H1 (cell line): ENCODE results near the gene PARP15. TPM values are rescaled to one million over a fixed set of nuclear protein-coding genes. Genes with fewer than 3 reads are reported as not detected.

Experiments
- CTCF ChIA-PET: fragments of 300-600 bp; sonication (Branson Sonifier 250); formaldehyde crosslinking; loops from one replicate; lab custom pipeline; 2021; ENCODE audit not compliant: partially characterized antibody; lab: Charles Lee
- POLR2A ChIA-PET: fragments of 300-600 bp; sonication (Branson Sonifier 250); formaldehyde crosslinking; loops from one replicate; lab custom pipeline; 2021; ENCODE audit warnings: inconsistent platforms; ENCODE audit not compliant: partially characterized antibody; lab: Charles Lee
- DNase-seq, 2 experiments: peaks; one replicate each; pipeline versions ENCODE4 v3.0.0 to v3.0.0-alpha.2; 2010 to 2022; ENCODE audit warnings: low spot score in 2 of 2, low read depth in 1 of 2, mixed read lengths in 1 of 2
- FAIRE-seq: peaks from 2 replicates; lab custom pipeline; 2011; peaks lifted over from hg19 to GRCh38; lab: Jason Lieb, UNC
- H2AFZ ChIP-seq: 2 replicates; pipeline ENCODE4 v1.8.1; 2012; ENCODE audit warnings: low read length, inconsistent platforms
- H2AK5ac ChIP-seq: 2 replicates; pipeline ENCODE4 v1.6.1; 2013; ENCODE audit warnings: low read depth, low read length
- H2BK120ac ChIP-seq: replicated peaks from 2 replicates; pipeline ENCODE3; 2013; ENCODE audit warnings: low read depth, low read length, inconsistent platforms
- H2BK12ac ChIP-seq: 2 replicates; pipeline ENCODE4 v1.6.1; 2013; ENCODE audit warnings: low read depth, low read length
- H2BK15ac ChIP-seq: 2 replicates; pipeline ENCODE4 v1.6.1; 2013; ENCODE audit warnings: low read length
- H2BK20ac ChIP-seq: 2 replicates; pipeline ENCODE4 v1.6.1; 2013; ENCODE audit warnings: low read length
- H2BK5ac ChIP-seq: 2 replicates; pipeline ENCODE4 v1.6.1; 2013; ENCODE audit warnings: low read depth, low read length
- H3K14ac ChIP-seq: 2 replicates; pipeline ENCODE4 v1.6.1; 2013; ENCODE audit warnings: inconsistent platforms; ENCODE audit not compliant: insufficient read length
- H3K18ac ChIP-seq: 2 replicates; pipeline ENCODE4 v1.6.1; 2013; ENCODE audit warnings: low read length; ENCODE audit errors: extremely low read depth
- H3K23ac ChIP-seq: 2 replicates; pipeline ENCODE4 v1.6.1; 2013; ENCODE audit warnings: inconsistent platforms; ENCODE audit not compliant: insufficient read length
- H3K23me2 ChIP-seq: 2 replicates; pipeline ENCODE4 v1.6.1; 2013; ENCODE audit warnings: low read depth, low read length
- H3K27ac ChIP-seq: 2 replicates; pipeline ENCODE4 v1.6.1; 2011; ENCODE audit warnings: low read depth, low read length, inconsistent platforms
- H3K27me3 ChIP-seq, 4 experiments: replicated peaks in 1 of 4; 1 replicate in 1 of 4; 2 replicates in 3 of 4; pipeline versions ENCODE4 v1.6.1 to v1.8.1; 2011 to 2013; ENCODE audit warnings: low read length in 3 of 4, mild to moderate bottlenecking in 3 of 4, inconsistent platforms in 2 of 4, mixed read lengths in 2 of 4, moderate library complexity in 1 of 4; ENCODE audit not compliant: control insufficient read depth in 3 of 4, insufficient read depth in 3 of 4; ENCODE audit errors: extremely low read depth in 1 of 4
- H3K36me3 ChIP-seq, 4 experiments: 2 replicates each; pipeline versions ENCODE4 v1.6.1 to v1.8.1; 2011 to 2013; ENCODE audit warnings: mild to moderate bottlenecking in 4 of 4, low read length in 3 of 4, moderate library complexity in 2 of 4, control low read depth in 1 of 4, inconsistent platforms in 1 of 4; ENCODE audit not compliant: insufficient read depth in 4 of 4, control insufficient read depth in 2 of 4
- H3K4ac ChIP-seq: replicated peaks from 2 replicates; pipeline ENCODE3; 2013; ENCODE audit warnings: low read length, low read depth, mixed read lengths, inconsistent platforms; ENCODE audit not compliant: insufficient read length
- H3K4me1 ChIP-seq, 4 experiments: replicated peaks in 1 of 4; 1 replicate in 1 of 4; 2 replicates in 3 of 4; pipeline versions ENCODE4 v1.6.1 to v1.8.1; 2011 to 2013; ENCODE audit warnings: low read length in 3 of 4, inconsistent platforms in 2 of 4, mixed read lengths in 1 of 4; ENCODE audit not compliant: insufficient read depth in 4 of 4, control insufficient read depth in 3 of 4
- H3K4me2 ChIP-seq, 2 experiments: 2 replicates each; pipeline versions ENCODE4 v1.6.1 to v1.8.1; 2011 to 2013; ENCODE audit warnings: low read depth in 2 of 2, low read length in 2 of 2, control low read depth in 1 of 2, inconsistent platforms in 1 of 2, mild to moderate bottlenecking in 1 of 2; ENCODE audit not compliant: insufficient read depth in 1 of 2
- H3K4me3 ChIP-seq, 4 experiments: fragments of 200-600, 300-600 bp in 1 of 4; sonication (generic), shearing (Covaris generic), sonication (Bioruptor Twin) in 1 of 4; 2 replicates each; pipeline versions ENCODE4 v1.5.1 to v1.8.1; 2011 to 2016; ENCODE audit warnings: low read length in 4 of 4, low read depth in 3 of 4, control low read depth in 2 of 4, inconsistent platforms in 2 of 4, mild to moderate bottlenecking in 2 of 4, mixed read lengths in 1 of 4, moderate library complexity in 1 of 4; ENCODE audit not compliant: insufficient read depth in 2 of 4; ENCODE audit errors: extremely low read depth in 1 of 4
- H3K56ac ChIP-seq: replicated peaks from 2 replicates; pipeline ENCODE3; 2013; ENCODE audit warnings: low read depth, mild to moderate bottlenecking, mixed read lengths, low read length, inconsistent platforms; ENCODE audit not compliant: insufficient read length
- H3K79me1 ChIP-seq: 2 replicates; pipeline ENCODE4 v1.6.1; 2013; ENCODE audit warnings: low read depth, low read length, control low read depth
- H3K79me2 ChIP-seq, 2 experiments: 2 replicates each; pipeline versions ENCODE4 v1.6.1 to v1.8.1; 2012 to 2013; ENCODE audit warnings: low read length in 2 of 2, mild to moderate bottlenecking in 2 of 2, inconsistent platforms in 1 of 2; ENCODE audit not compliant: insufficient read depth in 2 of 2, control insufficient read depth in 1 of 2
- H3K9ac ChIP-seq, 4 experiments: replicated peaks in 1 of 4; 1 replicate in 1 of 4; 2 replicates in 3 of 4; pipeline versions ENCODE4 v1.6.1 to v1.8.1; 2011 to 2013; ENCODE audit warnings: low read depth in 3 of 4, low read length in 3 of 4, control low read depth in 2 of 4, mild to moderate bottlenecking in 2 of 4, moderate library complexity in 2 of 4, inconsistent platforms in 1 of 4; ENCODE audit errors: extremely low read depth in 1 of 4
- H3K9me3 ChIP-seq, 2 experiments: 2 replicates each; pipeline versions ENCODE4 v1.6.1 to v1.8.1; 2012 to 2013; ENCODE audit warnings: mild to moderate bottlenecking in 2 of 2, moderate library complexity in 2 of 2, control low read depth in 1 of 2, inconsistent platforms in 1 of 2, low read depth in 1 of 2, low read length in 1 of 2, mixed read lengths in 1 of 2; ENCODE audit not compliant: insufficient read depth in 2 of 2
- H4K20me1 ChIP-seq, 2 experiments: replicated peaks in 1 of 2; 2 replicates each; pipeline versions ENCODE3 to v1.8.1; 2011 to 2013; ENCODE audit warnings: inconsistent platforms in 2 of 2, low read length in 2 of 2, mild to moderate bottlenecking in 1 of 2; ENCODE audit not compliant: insufficient read depth in 2 of 2, control insufficient read depth in 1 of 2
- H4K5ac ChIP-seq: 2 replicates; pipeline ENCODE4 v1.6.1; 2013; ENCODE audit warnings: low read length, low read depth, mixed read lengths, inconsistent platforms; ENCODE audit not compliant: insufficient read length
- H4K8ac ChIP-seq: 2 replicates; pipeline ENCODE4 v1.8.0; 2013; ENCODE audit warnings: mild to moderate bottlenecking, moderate library complexity, low read length, inconsistent platforms; ENCODE audit not compliant: insufficient read depth; ENCODE audit errors: extremely low read depth
- H4K91ac ChIP-seq: replicated peaks from 2 replicates; pipeline ENCODE3; 2013; ENCODE audit warnings: low read length, mixed read lengths, inconsistent platforms; ENCODE audit not compliant: insufficient read length
- BCL11A ChIP-seq, 2 experiments: IDR thresholded peaks; one replicate each; pipeline ENCODE4 v1.6.1; 2011; ENCODE audit warnings: low read depth in 2 of 2, low read length in 2 of 2, mild to moderate bottlenecking in 2 of 2
- BRCA1 ChIP-seq: IDR thresholded peaks from 2 replicates; pipeline ENCODE4 v1.6.1; 2012; ENCODE audit warnings: low read depth, low read length, improper control_type of control experiment
- CREB1 ChIP-seq: IDR thresholded peaks from 2 replicates; pipeline ENCODE4 v1.6.1; 2012; ENCODE audit warnings: inconsistent platforms
- CTBP2 ChIP-seq: IDR thresholded peaks from 2 replicates; pipeline ENCODE4 v1.7.0; 2011; ENCODE audit warnings: borderline replicate concordance, mild to moderate bottlenecking, moderate library complexity, mixed read lengths, low read length; ENCODE audit not compliant: insufficient read depth, insufficient read length
- EZH2 ChIP-seq: fragments of 200-600 bp; sonication (generic); IDR thresholded peaks from 2 replicates; pipeline ENCODE4 v1.7.1; 2012; ENCODE audit warnings: low read depth, mild to moderate bottlenecking, moderate library complexity, low read length, inconsistent platforms; ENCODE audit not compliant: severe bottlenecking
- JUN ChIP-seq: IDR thresholded peaks from 2 replicates; pipeline ENCODE4 v1.6.1; 2011; ENCODE audit warnings: low read depth, mild to moderate bottlenecking, improper control_type of control experiment, low read length
- JUND ChIP-seq: IDR thresholded peaks from 2 replicates; pipeline ENCODE4 v1.6.1; 2011; ENCODE audit warnings: mild to moderate bottlenecking, improper control_type of control experiment, low read length
- KDM1A ChIP-seq: fragments of 200-600, 300-600 bp; sonication (generic); IDR thresholded peaks from 2 replicates; pipeline ENCODE4 v1.7.1; 2016; ENCODE audit warnings: mild to moderate bottlenecking, low read length, borderline replicate concordance
- KDM4A ChIP-seq: IDR thresholded peaks from one replicate; pipeline ENCODE4 v1.7.1; 2012; ENCODE audit warnings: low read depth, mild to moderate bottlenecking, moderate library complexity, low read length, inconsistent platforms; ENCODE audit not compliant: severe bottlenecking
- SP2 ChIP-seq: IDR thresholded peaks from 2 replicates; pipeline ENCODE4 v1.6.1; 2012; ENCODE audit warnings: mild to moderate bottlenecking, low read length, inconsistent platforms
- SRF ChIP-seq: IDR thresholded peaks from 2 replicates; pipeline ENCODE4 v1.6.1; 2011; ENCODE audit warnings: mild to moderate bottlenecking, low read depth, low read length, moderate library complexity
- SUZ12 ChIP-seq: fragments of 200-600 bp; sonication (generic); IDR thresholded peaks from 2 replicates; pipeline ENCODE4 v1.6.1; 2012; ENCODE audit warnings: mild to moderate bottlenecking, inconsistent platforms, low read length, moderate library complexity, mixed read lengths
- YY1 ChIP-seq: IDR thresholded peaks from 2 replicates; pipeline ENCODE4 v1.6.1; 2011; ENCODE audit warnings: low read depth, mild to moderate bottlenecking, low read length
- WGBS, 2 experiments: shearing (Covaris generic) in 1 of 2; methylation state at CpG; one replicate each; pipeline versions ENCODE4 v1.1.6 to v1.1.7; 2013 to 2015; ENCODE audit warnings: low lambda C conversion rate in 2 of 2, mixed read lengths in 2 of 2, inconsistent platforms in 1 of 2, low coverage in 1 of 2, missing lambda C conversion rate in 1 of 2; ENCODE audit not compliant: insufficient replicate concordance in 2 of 2, insufficient coverage in 1 of 2, insufficient read length in 1 of 2; ENCODE audit errors: extremely low coverage in 1 of 2, missing lambda C conversion rate in 1 of 2; 5-methylcytosine and 5-hydroxymethylcytosine counted together
- polyA plus RNA-seq, 7 experiments: library from polyadenylated mRNA; depleted of rRNA in 3 of 7; stranded (reverse) in 5 of 7; unstranded in 2 of 7; fragments of >200 nt in 5 of 7; fragments of 200-250 nt in 2 of 7; gene quantifications; 1 replicate in 5 of 7; 2 replicates in 1 of 7; 4 replicates in 1 of 7; pipeline versions ENCODE4 v1.2.1 to v1.2.3, GENCODE V29; 2011 to 2013; ENCODE audit warnings: missing spikeins in 2 of 7, mixed read lengths in 2 of 7
- total RNA-seq: library from RNA; stranded (reverse); fragmentation: NEBNext Ultra II Directional; extraction: Animal tissue kit (Norgen Biotek cat#: 25700); gene quantifications from 2 replicates; pipeline ENCODE4 v1.2.1, GENCODE V29; 2021
- TF ChIP-seq, protein P1 (sequence below): IDR thresholded peaks from 2 replicates; pipeline ENCODE4 v1.6.1; 2012; ENCODE audit warnings: low read length, inconsistent platforms

The PARP15 gene
- total and polyA plus RNA-seq, 2 of the 8 experiments (the other 6 are each of a cell fraction or from before 2014, with no cell fraction given) = 0.37 to 0.45 TPM

DNA sequence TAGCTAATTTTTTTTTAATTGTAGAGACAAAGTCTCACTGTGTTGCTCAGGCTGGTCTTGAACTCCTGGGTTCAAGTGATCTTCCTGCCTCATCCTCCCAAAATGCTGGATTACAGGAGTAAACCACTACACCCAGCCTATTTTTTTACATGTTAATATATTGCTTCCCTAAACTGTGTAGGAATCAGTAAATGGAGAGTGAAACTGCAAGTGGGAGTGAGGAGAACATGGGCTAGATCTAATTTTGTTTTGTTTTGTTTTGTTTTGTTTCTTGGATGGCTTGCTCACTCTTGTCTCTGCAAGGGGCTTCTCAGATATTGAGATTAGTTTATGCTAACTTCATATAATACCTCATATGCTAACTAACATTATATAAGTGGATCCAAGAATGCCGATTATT is 31.5 kb downstream of the PARP15 start:
- CTCF ChIA-PET = interaction anchor here (0.9 kb wide), 1 partner anchor 216 kb away, joined by 3 read pairs; no protein-coding TSS in a partner anchor
- no peak overlapping the region for H3K18ac ChIP-seq
- no peak for TF ChIP-seq CREB1
- TF ChIP-seq SUZ12 = no peak
- no peak for TF ChIP-seq SP2
- TF ChIP-seq SRF = no peak
- TF ChIP-seq EZH2 = no peak
- no peak for TF ChIP-seq KDM1A
- no peak for TF ChIP-seq JUND
- TF ChIP-seq YY1 = no peak
- TF ChIP-seq, protein P1, sequence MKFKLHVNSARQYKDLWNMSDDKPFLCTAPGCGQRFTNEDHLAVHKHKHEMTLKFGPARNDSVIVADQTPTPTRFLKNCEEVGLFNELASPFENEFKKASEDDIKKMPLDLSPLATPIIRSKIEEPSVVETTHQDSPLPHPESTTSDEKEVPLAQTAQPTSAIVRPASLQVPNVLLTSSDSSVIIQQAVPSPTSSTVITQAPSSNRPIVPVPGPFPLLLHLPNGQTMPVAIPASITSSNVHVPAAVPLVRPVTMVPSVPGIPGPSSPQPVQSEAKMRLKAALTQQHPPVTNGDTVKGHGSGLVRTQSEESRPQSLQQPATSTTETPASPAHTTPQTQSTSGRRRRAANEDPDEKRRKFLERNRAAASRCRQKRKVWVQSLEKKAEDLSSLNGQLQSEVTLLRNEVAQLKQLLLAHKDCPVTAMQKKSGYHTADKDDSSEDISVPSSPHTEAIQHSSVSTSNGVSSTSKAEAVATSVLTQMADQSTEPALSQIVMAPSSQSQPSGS = no peak
- no peak for TF ChIP-seq CTBP2
- no peak for TF ChIP-seq BRCA1
- TF ChIP-seq JUN = no peak
- no peak for TF ChIP-seq BCL11A (IDR thresholded peaks at IDR 0.05; ENCODE audit: low read depth in 2 of 2, low read length in 2 of 2)
- no peak for TF ChIP-seq KDM4A

More for the DNA sequence above, 31.5 kb downstream of the PARP15 start:
- no peak overlapping the region for H2BK20ac ChIP-seq
- H3K36me3 ChIP-seq = no peaks in the 10 kb centered on the region
- no peak overlapping the region for H2AFZ ChIP-seq
- H3K27ac ChIP-seq = no peak overlapping the region
- H3K56ac ChIP-seq = no peak overlapping the region
- no peak overlapping the region for H2AK5ac ChIP-seq
- H3K79me2 ChIP-seq = no peaks in the 10 kb centered on the region
- H3K4me2 ChIP-seq = no peak overlapping the region
- no peak overlapping the region for H2BK15ac ChIP-seq
- H3K9ac ChIP-seq = no peak overlapping the region
- POLR2A ChIA-PET = no interaction called here
- no peak overlapping the region for H2BK5ac ChIP-seq
- no peaks in the 10 kb centered on the region for H4K20me1 ChIP-seq
- WGBS, 2 experiments = 83% methylated on average over 1 of the region's 1 CpG; no CpG with 5 or more reads in 1 of the 2 experiments
- no peaks in the 10 kb centered on the region for H3K23me2 ChIP-seq
- no peak overlapping the region for H3K14ac ChIP-seq
- no peak overlapping the region for H3K23ac ChIP-seq
- no peaks in the 10 kb centered on the region for H3K79me1 ChIP-seq
- no peak overlapping the region for H3K4me3 ChIP-seq
- H2BK12ac ChIP-seq = no peak overlapping the region
- no peak overlapping the region for H3K4ac ChIP-seq
- H2BK120ac ChIP-seq = no peak overlapping the region
- H4K5ac ChIP-seq = no peak overlapping the region
- no peaks in the 10 kb centered on the region for H3K9me3 ChIP-seq
- no peak for DNase-seq
- peaks cover 0 to 4% (median 0%) of the 10 kb centered on the region in 4 experiments; a peak in 1 of 7 replicates for H3K4me1 ChIP-seq
- no peak overlapping the region for H4K8ac ChIP-seq
- no peak overlapping the region for H4K91ac ChIP-seq
- no peak for FAIRE-seq
- no peaks in the 10 kb centered on the region for H3K27me3 ChIP-seq
